Measurements from ENCODE around the gene DNAH14.

- TF ChIP-seq CTCF (IDR thresholded peaks at IDR 0.05), result no peak
- TF ChIP-seq EP300 (IDR thresholded peaks at IDR 0.05), result no peak
- TF ChIP-seq POLR2A (IDR thresholded peaks at IDR 0.05), result no peak
These were observed 512.6 kb downstream of the DNAH14 start for GRCh38 chr1:225442123-225442505.
